Testis (tissue), 3 donors: Measurements from ENCODE around the gene ZNF20. TPM values are rescaled to one million over a fixed set of nuclear protein-coding genes. Genes with fewer than 3 reads are reported as not detected.

Experiments
- DNase-seq: peaks from one replicate; pipeline ENCODE4 v3.0.0-alpha.2; 2019
- H3K27ac ChIP-seq, 2 donors: fragments of 200-600 bp; sonication (generic); one replicate each; pipeline ENCODE4 v1.5.1; 2019
- H3K27me3 ChIP-seq: fragments of 200-600 bp; sonication (generic); one replicate; pipeline ENCODE4 v1.5.1; 2019
- H3K36me3 ChIP-seq: fragments of 200-600 bp; sonication (generic); one replicate; pipeline ENCODE4 v1.5.1; 2017; ENCODE audit warnings: low read depth; ENCODE audit errors: missing control alignments
- H3K4me1 ChIP-seq: fragments of 200-600 bp; sonication (generic); one replicate; pipeline ENCODE4 v1.5.1; 2019
- H3K4me3 ChIP-seq, 2 donors: fragments of 200-600 bp; sonication (generic); one replicate each; pipeline ENCODE4 v1.5.1; 2017 to 2019
- H3K9me3 ChIP-seq: fragments of 200-600 bp; sonication (generic); one replicate; pipeline ENCODE4 v1.5.1; 2017
- CTCF ChIP-seq, 3 experiments: fragments of 450-650 bp in 2 of 3; fragments of 200-600 bp in 1 of 3; sonication (generic) in 1 of 3; IDR thresholded peaks; one replicate each; pipeline ENCODE4 v1.5.1; 2016 to 2019; ENCODE audit warnings: antibody characterized with exemption in 3 of 3, mild to moderate bottlenecking in 2 of 3, moderate library complexity in 1 of 3
- POLR2A ChIP-seq: fragments of 450-650 bp; IDR thresholded peaks from one replicate; pipeline ENCODE4 v1.6.1; 2017; ENCODE audit warnings: antibody characterized with exemption, mild to moderate bottlenecking, moderate library complexity
- WGBS, 2 donors: methylation state at CpG; one replicate each; pipeline ENCODE4 v1.1.5; 2018; 5-methylcytosine and 5-hydroxymethylcytosine counted together
- intact Hi-C: fragments of 100-400 bp; cut with DNase I; formaldehyde crosslinking; loops from one replicate; pipeline ENCODE4 v1.15.1; 2023; ENCODE audit warnings: low total_unique reads
- polyA plus RNA-seq: library from polyadenylated mRNA; stranded (reverse); fragments of 350-450 nt; fragmentation: Illumina TruSeq; extraction: RNeasy Lipid Tissue Mini Kit (QIAGEN cat#74804); gene quantifications from one replicate; pipeline ENCODE4 v1.2.3, GENCODE V29; 2014; ENCODE audit warnings: low read depth, low replicate concordance; ENCODE audit not compliant: insufficient read depth
- total RNA-seq, 2 donors: library from RNA; depleted of rRNA; stranded (reverse); fragments of >200 nt; gene quantifications; one replicate each; pipeline ENCODE4 v1.2.3, GENCODE V29; 2016

Gene ZNF20
- total and polyA plus RNA-seq, 3 donors from 2014 or later: 7.5 to 10.9 (median 8.9) TPM

- H3K27ac ChIP-seq: peak overlapping the region in 1 of 2 donors; percentile 87
- no peak for DNase-seq
- intact Hi-C loops: no loop called here
- peaks cover 13% of the 10 kb centered on the region for H3K4me1 ChIP-seq
- WGBS, 2 donors: 23 to 28% methylated on average over 13 of the region's 13 CpGs
- no peaks in the 10 kb centered on the region for H3K36me3 ChIP-seq
- peak overlapping the region; percentile 79 to 95 for H3K4me3 ChIP-seq
- TF ChIP-seq POLR2A (no peak), CTCF (IDR thresholded peaks at IDR 0.05) (no peak)
- H3K9me3 ChIP-seq: no peaks in the 10 kb centered on the region
- no peaks in the 10 kb centered on the region for H3K27me3 ChIP-seq
These were observed 881 bp downstream of the ZNF20 start for GRCh38 chr19:12139269-12139668.

GRCh38 chr19:12137221-12137940 lies 2.8 kb downstream of the ZNF20 start:
- 78 to 86% methylated on average over 7 of the region's 7 CpGs for WGBS, 2 donors
- H3K4me3 ChIP-seq: no peak overlapping the region
- intact Hi-C loops: no loop called here
- no peak for TF ChIP-seq CTCF (IDR thresholded peaks at IDR 0.05)
- no peak for TF ChIP-seq POLR2A
- H3K27ac ChIP-seq: no peak overlapping the region
- DNase-seq: no peak
- no peaks in the 10 kb centered on the region for H3K36me3 ChIP-seq
- peaks cover 13% of the 10 kb centered on the region for H3K4me1 ChIP-seq
- H3K27me3 ChIP-seq: no peaks in the 10 kb centered on the region
- H3K9me3 ChIP-seq: no peaks in the 10 kb centered on the region

GRCh38 chr19:12133069-12133468 lies 7.1 kb downstream of the ZNF20 start:
- intact Hi-C loops: no loop called here
- H3K36me3 ChIP-seq: no peaks in the 10 kb centered on the region
- TF ChIP-seq POLR2A: no peak
- no peak for TF ChIP-seq CTCF (IDR thresholded peaks at IDR 0.05)
- 94 to 96% methylated on average over 3 of the region's 3 CpGs for WGBS, 2 donors
- no peaks in the 10 kb centered on the region for H3K27me3 ChIP-seq
- no peaks in the 10 kb centered on the region for H3K9me3 ChIP-seq
- no peak overlapping the region for H3K27ac ChIP-seq
- no peaks in the 10 kb centered on the region for H3K4me1 ChIP-seq
- DNase-seq: no peak
- no peak overlapping the region for H3K4me3 ChIP-seq

- 32 to 63% methylated on average over 2 of the region's 2 CpGs for WGBS, 2 donors
- Histone ChIP-seq H3K4me3 (no peak overlapping the region), H3K27me3 (no peaks in the 10 kb centered on the region), H3K9me3 (no peaks in the 10 kb centered on the region), H3K36me3 (no peaks in the 10 kb centered on the region), H3K27ac (no peak overlapping the region), H3K4me1 (no peaks in the 10 kb centered on the region)
- DNase-seq: no peak
- TF ChIP-seq POLR2A (no peak), CTCF (IDR thresholded peaks at IDR 0.05) (peak in 2 of 3 experiments; percentile 39 to 49)
- intact Hi-C loops: no loop called here
These were observed 13.4 kb downstream of the ZNF20 start for GRCh38 chr19:12126707-12127106.
